Measurements from ENCODE around the gene MAPK11.

- TF ChIP-seq CTCF (IDR thresholded peaks at IDR 0.05) (no peak), POLR2A (IDR thresholded peaks at IDR 0.05) (no peak), POLR2AphosphoS5 (IDR thresholded peaks at IDR 0.05) (no peak), EP300 (IDR thresholded peaks at IDR 0.05) (no peak)
Observed at GRCh38 chr22:50247748-50248147, 22.4 kb downstream of the MAPK11 start.

Data from sigmoid colon (tissue), 4 donors.